GM03348 (cell line): ENCODE data around the gene HPSE.
"Not testable (repeated sequence)": the region's sequence is repeated elsewhere in the genome, so short reads cannot be mapped to it uniquely, and the experiment has no call there.

Experiments used
- DNase-seq: peaks from one replicate; pipeline ENCODE4 v3.0.0; 2012; ENCODE audit warnings: low spot score

Gene HPSE

DNA sequence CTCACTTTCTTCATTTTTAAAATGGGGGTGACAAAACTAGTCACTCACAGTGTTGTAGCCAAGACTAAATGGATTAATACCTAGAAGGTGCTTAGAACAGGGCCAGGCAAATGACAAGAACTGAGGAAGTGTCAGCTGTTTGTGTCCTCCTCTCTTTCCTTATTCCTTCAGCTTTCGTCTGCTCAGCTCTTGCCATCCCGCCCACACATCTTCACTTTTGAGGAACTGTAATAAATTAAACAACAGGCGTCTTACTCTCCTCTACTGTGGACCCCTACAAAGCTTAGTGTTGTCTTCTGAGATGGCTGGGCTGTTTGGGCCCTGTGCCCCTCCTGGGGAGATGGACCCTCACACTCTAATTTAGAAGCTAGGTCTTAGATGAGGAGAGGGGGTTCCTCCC is 2.7 kb downstream of the HPSE start:
- DNase-seq: no peak

DNA sequence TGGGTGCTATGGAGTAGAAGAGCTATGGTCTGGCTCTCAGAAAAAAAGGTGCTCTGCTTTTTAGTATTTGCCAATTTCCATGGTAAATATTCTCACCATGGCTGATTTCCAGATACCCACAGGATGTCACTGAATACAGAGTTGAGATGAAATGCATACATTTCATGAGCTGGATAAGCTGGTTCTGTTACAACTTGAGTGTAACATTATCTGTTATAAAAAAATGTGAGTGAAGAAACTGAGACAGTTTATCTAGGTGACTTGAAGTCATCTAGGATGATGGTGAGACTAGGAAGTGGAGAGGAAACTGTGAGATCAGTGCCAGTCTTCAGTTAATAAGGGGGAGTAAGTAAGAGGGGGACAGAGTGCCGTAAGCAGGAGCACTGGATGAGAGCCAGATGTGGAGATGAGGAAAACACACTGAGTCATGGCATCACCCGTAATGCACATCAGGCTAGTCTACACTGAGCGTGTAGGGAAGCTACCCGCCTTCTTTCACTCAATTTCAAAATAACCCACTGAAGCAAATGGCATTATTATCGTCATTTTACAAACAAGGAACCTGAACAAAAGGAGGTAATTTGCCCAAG is 5.0 kb downstream of the HPSE start:
- no peak for DNase-seq

DNA sequence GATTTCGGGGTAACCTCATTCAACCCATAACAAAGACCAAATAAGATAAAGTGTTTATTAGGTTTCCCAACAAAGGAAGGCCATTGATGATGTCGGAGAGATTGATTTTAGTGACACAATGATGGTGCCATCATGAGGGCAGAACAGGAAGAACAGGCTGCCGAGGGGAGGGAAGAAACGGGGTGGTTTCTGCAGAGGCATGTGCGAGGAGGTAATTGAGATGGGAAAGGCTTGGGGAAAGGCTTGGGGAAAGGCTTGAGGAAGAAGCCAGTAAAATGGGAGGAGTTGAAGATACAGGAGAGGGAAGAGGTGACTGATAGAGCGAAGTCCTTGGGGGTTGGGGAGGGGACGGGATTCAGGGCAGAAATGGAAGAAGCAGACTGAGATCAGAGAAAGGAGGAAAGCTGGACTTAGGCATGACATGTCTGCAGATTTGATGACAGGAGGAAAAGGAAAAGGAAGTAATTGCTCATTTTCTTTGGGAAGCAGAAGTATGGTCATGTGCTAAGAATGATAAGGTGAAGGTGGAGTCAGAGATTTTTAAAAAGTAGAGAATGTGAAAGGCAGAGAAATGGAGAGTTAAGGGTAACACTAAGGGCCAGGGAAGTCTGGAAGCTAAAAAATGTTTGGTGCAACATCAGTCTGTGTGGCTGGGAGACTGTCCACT is 6.0 kb downstream of the HPSE start:
- DNase-seq: no peak

DNA sequence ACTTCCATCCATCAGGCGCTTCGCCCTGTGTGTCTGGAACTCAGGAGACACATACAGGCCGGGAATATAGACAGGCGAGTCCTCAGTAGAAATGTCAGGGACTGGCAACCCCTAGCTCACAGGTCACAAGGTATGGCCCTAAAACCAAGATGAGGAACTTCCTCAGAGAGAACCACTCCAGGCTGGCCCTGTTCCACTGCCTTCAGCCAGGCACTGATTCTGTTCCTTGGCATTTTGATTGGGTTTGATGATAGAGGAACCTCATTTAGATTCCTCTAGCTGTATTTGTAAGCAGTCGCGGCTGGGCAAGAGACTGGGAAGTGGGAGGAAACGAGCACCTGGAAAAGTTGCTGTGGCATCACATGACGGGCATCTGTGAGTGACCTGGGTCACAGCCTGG is 8.1 kb downstream of the HPSE start:
- no peak for DNase-seq

DNA sequence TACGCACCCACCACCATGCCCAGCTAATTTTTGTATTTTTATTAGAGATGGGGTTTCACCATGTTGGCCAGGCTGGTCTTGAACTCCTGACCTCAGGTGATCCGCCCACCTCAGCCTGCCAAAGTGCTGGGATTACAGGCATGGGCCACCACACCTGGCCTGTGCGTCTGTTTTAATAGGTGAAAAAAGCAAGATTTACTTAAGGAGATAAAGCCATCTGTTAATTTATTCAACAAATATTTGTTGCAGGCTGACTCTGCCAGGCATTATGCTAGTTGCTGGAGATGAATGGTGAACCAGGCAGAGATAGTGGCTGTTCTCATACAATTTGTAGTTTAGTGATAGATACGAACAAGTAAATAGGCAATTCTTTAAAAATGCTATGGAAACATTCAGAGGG is 9.3 kb downstream of the HPSE start:
- not testable (repeated sequence) for DNase-seq

DNA sequence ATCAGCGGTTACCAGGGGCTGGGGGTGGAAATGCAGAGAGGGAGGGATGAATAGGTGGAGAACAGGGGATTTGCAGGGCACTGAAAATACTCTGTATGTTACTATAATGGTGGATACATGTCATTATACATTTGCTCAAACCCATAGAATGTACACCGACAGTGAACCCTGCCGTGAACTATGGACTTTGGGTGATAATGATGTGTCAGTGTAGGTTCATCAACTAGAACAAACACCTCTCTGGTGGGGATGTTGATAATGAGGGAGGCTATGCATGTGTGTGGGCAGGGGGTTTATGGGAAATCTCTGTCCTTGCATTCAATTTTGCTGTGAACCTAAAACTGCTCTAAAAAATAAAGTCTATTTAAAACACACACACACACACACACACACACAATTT is 11.5 kb downstream of the HPSE start:
- no peak for DNase-seq

DNA sequence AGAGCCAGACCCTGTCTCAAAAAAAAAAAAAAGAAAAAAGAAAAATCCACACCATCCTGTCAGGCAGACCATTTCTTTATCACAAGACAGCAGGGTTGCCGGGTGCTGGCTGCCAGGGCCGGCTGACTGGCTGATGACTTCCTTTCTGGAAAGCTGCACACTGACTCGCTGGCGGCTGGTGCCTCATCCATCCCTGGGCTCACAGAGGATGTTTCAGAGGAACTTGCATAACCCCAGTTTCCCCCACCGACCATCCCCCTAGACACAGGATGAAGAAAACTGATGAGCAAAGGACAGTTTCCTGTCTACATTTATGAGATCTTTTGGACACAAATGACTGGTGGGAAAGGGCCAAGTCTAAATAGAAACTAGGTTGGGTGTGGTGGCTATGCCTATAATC is 14.1 kb downstream of the HPSE start:
- peak; percentile 77 for DNase-seq

DNA sequence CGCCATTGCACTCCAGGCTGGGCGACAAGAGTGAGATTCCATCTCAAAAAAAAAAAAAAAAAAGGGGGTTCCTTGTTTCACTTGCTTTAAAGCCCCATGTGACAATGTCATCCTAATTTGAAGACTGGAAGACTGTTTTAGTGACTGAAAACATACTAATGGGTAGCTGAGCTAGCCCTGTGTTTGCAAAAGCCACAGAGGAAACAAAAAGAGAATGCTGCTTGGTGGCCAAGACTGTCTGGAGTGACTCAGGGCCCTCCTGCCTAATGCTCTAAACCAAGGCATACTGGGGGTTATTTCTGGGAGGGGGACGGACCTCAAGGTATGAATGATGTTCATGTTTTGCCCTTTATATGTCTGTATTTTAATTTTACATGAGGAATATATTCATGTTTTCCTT is 16.0 kb downstream of the HPSE start:
- DNase-seq: no peak

DNA sequence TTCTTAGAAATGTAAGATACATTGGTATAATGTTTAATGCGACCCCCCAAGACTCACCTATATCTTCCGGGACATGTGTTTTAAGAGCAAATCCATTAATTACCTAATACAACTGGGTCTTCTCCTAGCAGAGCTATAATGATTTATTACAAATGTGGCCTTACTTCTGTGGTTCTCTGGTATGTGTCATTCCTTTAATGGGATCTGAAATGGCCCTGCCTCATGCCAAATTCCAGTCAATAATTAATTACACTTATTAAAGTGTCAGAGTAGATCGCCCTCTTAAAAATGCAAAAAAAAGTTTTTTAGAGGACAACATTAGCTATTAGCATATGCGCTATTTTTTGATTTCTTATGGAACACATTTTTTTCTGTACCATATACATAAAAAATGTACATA is 17.0 kb downstream of the HPSE start:
- no peak for DNase-seq

DNA sequence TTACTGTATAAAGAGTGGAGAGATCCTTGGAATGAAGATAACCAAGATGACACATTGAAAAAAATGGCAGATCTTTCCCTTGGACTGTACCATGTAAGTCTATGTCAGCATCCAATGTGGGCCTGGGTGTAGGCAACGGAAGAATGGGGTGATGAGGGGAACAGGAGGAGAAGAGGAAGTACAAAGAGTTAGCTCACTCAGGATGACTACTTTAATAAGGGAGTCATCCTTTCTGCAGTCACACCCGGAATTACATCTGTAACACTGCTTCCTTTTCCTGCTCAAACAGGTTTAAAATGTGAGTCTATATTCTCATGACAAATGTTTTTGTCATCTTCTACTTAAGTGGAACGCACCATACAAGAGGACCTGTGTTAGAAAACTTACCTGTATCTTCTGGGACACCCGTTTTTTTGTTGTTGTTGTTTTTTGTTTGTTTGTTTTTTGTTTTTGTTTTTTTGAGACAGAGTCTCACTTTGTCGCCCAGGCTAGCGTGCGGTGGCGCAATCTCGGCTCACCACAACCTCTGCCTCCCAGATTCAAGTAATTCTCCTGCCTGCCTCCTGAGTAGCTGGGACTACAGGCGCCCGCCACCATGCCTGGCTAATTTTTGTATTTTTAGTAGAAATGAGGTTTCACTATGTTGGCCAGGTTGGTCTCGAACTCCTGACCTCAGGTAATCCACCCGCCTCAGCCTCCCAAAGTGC is 18.0 kb downstream of the HPSE start:
- no peak for DNase-seq

DNA sequence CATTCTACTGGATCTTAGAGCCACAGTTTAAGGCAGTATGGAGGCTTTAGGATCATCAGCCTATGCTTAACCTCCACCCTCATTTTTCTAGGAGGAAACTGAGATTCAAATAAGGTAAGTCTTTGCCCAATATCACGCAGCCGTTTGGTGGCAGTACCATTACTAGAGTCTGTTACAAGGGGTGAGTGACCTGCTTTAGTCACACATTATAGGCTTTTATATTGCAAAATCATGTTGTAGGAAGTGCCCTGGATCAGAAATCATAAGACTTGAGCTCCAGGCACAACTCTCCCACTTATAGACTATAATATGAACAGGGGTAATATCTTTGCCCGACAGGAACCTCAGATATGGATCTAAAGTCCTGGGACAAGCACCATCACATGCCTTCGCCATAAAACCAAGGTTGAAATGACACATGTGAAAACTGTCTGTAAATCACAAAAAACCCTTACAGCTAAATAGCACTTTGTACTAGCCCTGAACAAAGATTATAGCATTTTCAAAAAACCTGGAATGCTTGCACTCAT is 19.2 kb downstream of the HPSE start:
- no peak for DNase-seq

DNA sequence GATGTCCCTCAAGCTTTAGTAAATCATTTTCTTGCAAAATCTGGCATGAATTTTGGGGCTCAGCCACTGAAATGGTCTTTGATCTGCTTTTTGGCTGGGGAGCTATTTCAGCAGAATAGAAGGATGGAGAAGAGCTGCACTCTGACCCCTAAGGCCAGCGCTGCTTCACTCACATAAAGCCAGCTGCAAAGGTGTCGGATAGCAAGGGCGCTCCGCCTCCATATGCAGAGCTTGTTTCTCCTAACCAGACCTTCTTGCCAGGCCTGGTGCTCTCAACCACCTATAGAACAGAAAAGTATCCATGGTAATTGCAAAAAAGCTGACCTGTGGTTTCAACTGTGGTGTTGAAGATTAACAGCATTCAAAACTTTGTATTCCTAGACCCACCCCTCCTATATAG is 26.0 kb downstream of the HPSE start:
- DNase-seq: no peak

DNA sequence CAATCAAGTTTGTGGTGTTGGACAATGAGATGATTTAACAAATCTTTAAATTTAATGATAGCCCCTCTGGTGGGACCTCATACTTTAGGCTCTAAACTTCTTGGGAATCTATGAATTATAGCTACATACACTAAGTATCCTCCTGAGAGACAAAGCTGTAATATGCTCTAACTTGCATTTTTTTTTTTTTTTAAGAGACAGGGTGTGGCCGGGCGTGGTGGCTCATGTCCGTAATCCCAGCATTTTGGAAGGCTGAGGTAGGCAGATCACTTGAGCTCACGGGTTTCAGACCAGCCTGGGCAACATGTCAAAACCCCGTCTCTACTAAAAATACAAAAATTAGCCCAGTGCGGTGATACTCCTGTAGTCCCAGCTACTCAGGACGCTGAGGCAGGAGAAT is 26.7 kb downstream of the HPSE start:
- DNase-seq: no peak

DNA sequence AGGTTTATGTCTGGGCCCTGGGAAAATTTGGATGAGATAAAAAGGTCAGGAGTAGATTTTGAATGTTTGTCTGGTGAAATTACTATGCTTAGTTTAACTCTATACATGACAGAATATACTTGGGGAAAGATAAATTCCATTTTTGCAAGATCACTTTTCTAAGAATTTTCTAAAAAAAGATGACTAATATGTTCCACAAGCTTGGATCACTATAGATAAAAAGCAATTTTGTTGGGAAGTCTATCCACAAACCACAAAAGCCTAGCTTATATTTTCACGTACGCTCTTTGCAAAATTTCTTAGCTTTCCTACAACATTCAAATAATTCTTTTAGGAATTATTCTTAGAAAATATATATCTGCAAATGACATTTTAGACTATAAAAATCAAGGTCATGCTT is 29.5 kb downstream of the HPSE start:
- no peak for DNase-seq

DNA sequence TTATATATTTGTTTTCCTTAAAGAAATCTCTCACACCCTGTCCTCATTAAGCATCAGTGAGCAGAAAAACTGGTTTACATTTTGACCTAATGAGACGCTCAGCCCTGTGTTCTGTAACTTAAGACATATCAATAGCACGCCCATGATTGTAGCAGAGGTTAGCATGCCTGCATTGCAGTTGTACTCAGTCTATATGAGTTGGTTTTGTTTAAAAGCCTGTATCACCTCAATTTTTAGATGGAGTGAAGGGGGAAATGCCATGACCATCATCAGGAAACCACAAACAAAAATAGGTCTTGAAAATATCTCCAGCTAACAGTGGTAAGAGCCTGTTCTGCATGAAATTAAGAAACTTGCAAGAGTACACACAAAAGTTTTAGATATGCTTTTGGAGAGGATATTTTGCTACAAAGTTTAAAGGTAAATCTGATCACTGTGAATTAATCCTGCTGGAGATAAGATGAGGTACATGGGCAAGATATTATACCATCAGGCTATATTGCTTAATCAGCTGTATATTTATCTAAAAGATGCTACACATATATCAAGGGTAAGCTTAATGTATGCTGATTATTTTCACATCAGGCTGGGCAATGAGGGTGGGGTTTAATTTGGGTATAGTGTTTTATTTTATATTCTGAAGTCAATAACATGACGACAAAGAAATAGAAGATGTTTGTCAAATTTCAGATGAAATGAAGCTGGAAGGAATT is 36.9 kb downstream of the HPSE start:
- no peak for DNase-seq

DNA sequence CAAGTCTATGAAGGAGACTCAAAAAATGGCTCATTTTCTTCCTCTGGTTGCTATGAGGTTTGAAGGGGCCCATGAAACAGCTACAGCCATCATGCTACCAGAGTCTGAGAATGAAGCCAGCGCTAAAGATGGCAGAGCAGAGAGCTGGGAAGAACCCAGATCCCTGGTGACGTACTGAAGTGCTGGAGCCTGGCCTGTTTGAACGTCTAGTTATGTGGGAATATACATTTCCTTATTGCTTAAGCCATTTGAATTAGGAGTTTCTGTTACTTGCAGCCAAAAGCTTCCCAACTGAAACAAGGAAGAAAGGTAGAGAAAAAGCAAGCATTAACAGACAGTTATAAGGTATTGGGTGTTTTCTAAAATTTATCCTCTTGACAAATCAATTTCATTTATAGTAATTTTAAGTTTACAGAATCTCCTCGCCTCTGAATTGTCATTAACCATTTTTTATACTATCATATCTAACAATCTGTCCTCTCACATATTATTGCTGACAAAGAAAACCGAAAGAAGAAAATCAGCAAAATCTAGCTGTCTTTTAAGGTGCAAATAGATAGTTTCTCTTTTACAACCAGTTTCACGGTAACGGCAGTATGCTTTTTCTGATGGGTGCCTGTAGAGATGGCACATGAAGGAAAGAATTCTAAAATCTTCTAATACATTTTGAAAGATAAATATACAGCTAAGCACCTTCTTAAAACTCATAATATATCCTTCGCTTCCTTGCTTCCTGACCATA is 41.2 kb downstream of the HPSE start:
- DNase-seq: no peak

DNA sequence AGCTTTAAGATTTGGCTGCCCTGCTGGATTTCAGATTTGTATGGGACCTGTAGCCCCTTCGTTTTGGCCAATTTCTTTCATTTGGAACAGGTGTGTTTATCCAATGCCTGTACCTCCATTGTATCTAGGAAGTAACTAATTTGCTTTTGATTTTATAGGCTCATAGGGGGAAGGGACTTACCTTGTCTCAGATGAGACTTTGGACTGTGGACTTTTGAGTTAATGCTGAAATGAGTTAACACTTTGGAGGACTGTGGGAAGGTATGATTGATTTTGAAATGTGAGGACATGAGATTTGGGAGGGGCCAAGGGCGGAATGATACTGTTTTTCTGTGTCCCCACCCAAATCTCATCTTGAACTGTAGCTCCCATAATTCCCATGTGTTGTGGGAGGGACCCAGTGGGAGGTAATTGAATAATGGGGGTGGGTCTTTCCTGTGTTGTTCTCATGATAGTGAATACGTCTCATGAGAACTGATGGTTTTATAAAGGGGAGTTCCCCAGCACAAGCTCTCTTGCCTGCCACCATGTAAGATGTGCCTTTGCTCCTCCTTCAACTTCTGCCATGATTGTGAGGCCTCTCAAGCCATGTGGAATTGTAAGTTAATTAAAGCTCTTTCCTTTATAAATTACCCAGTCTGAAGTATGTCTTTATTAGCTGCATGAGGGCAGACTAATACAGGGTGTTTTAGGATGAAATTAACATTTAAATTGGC is 44.4 kb downstream of the HPSE start:
- DNase-seq: not testable (repeated sequence)

DNA sequence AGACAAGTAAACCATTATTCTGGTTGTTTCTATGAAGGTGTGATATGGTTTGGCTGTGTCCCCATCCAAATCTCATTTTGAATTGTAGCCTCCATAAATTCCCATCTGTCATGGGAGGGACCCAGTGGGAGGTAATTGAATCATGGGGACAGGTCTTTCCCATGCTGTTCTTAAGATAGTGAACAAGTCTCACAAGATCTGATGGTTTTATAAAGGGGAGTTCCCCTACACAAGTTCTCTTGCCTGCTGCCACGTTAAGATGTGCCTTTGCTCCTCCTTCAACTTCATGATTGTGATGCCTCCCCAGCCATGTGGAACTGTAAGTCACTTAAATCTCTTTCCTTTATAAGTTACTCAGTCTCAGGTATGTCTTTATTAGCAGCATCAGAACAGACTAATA is 46.3 kb downstream of the HPSE start:
- DNase-seq: not testable (repeated sequence)

DNA sequence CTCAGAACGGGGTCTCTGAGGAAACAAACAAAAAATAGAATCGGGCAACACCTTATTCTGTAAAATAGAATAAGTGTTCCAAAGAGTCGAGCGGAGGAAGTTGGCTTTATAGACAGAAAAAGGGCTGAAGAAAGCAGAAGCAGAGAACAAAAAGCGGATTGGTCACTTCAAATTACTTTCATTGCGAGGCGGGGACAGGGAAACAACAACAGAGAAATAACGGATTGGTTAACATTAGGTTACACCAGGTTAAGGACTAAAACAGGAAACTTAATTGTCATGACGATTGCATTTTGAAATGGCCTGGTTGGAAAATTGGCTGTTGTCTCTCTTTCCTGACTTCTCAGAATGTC is 49.6 kb downstream of the HPSE start:
- peak; percentile 49 for DNase-seq

DNA sequence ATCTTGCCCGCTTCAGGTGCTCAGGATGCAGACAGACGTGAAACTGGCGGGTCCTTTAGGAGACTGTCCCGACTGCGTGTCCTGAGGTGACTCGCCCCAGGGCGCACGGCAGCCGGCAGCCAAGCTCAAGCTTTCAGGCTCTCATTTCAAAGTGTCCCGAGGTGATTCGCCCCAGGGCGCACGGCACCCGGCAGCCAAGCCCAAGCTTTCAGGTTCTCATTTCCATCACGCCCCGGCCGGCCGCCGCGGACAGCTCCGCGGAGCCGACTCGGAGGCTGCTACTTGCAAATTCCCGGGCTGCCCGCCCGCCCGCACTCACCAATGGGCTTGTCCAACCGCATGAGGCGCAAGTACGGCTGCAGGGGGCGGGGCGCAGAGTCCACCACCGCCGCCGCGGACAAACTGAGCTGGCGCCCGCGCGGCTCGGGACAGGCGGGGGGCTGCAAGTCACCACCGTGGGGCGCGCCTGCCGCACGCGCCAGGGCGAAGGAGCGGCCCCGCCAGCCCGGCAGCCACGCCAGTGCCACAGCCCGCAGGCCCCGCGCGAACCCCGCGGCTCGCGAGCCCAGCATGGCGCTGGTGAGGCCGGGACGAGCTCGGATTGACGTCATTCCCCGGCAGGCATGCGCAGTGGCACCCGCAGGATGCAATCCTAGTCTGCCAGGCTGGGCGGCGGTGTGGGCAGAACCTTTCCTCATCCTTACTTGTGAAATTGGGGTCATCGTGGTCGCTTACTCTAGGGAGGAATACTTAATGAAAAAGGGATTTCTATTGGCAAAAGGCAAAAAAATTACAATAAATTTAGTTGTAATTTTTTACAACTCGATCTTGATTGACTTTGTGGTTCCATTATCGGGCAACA is 50.2 kb downstream of the HPSE start, which contains the start of gene COQ2:
Gene COQ2, minus strand, starts transcription at position 606 of the 862 bp plus-strand sequence. Its CDS starts 34 bp downstream, at position 572.
- DNase-seq: peak; percentile 97
